ENCODE results near the gene TRAPPC11. TPM values are rescaled to one million over a fixed set of nuclear protein-coding genes. Genes with fewer than 3 reads are reported as not detected.

The TRAPPC11 gene
- total and polyA plus RNA-seq, 2 experiments from 2014 or later, result 15.0 to 42.7 TPM

DNA sequence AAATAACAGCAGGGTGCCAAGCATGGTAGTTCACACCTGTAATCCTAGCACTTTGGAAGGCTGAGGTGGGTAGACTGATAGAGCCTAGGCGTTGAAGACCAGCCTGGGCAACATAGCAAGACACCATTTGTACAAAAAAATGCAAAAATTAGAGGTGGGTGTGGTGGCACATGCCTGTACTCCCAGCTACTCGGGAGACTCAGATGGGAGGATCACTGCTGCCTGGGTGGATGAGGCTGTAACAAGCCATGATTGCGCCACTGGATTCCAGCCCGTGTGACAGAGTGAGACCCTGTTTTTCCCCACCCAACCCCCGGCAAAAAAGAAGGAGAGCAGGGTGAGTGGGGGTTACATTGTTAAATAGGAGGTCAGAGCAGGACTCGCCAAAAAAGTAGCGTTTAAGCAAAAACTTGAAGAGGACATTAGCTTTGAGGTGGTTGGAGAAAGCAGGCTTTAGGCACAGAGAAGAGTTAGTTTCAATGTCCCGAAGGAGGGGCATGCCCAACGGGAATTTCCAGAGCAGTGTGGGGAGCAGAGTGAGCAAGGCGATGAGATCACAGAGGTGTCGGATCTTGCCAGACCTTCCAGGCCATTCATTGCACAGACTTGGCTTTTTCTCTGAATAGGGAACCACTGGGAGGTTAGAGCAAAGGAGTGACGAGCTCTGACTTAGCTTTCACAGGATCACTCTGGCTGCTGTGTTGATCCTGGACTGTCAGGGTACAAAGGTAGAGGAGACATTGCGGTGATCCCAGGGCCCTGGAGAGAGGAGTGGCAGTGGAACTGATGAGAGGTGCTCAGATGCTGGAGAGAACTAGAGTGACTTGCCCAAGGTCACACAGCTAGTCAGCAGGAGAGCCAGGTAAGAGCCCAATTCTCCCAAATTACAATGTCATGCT lies 70.6 kb downstream of the TRAPPC11 start (continued):
- TF ChIP-seq, protein P1, sequence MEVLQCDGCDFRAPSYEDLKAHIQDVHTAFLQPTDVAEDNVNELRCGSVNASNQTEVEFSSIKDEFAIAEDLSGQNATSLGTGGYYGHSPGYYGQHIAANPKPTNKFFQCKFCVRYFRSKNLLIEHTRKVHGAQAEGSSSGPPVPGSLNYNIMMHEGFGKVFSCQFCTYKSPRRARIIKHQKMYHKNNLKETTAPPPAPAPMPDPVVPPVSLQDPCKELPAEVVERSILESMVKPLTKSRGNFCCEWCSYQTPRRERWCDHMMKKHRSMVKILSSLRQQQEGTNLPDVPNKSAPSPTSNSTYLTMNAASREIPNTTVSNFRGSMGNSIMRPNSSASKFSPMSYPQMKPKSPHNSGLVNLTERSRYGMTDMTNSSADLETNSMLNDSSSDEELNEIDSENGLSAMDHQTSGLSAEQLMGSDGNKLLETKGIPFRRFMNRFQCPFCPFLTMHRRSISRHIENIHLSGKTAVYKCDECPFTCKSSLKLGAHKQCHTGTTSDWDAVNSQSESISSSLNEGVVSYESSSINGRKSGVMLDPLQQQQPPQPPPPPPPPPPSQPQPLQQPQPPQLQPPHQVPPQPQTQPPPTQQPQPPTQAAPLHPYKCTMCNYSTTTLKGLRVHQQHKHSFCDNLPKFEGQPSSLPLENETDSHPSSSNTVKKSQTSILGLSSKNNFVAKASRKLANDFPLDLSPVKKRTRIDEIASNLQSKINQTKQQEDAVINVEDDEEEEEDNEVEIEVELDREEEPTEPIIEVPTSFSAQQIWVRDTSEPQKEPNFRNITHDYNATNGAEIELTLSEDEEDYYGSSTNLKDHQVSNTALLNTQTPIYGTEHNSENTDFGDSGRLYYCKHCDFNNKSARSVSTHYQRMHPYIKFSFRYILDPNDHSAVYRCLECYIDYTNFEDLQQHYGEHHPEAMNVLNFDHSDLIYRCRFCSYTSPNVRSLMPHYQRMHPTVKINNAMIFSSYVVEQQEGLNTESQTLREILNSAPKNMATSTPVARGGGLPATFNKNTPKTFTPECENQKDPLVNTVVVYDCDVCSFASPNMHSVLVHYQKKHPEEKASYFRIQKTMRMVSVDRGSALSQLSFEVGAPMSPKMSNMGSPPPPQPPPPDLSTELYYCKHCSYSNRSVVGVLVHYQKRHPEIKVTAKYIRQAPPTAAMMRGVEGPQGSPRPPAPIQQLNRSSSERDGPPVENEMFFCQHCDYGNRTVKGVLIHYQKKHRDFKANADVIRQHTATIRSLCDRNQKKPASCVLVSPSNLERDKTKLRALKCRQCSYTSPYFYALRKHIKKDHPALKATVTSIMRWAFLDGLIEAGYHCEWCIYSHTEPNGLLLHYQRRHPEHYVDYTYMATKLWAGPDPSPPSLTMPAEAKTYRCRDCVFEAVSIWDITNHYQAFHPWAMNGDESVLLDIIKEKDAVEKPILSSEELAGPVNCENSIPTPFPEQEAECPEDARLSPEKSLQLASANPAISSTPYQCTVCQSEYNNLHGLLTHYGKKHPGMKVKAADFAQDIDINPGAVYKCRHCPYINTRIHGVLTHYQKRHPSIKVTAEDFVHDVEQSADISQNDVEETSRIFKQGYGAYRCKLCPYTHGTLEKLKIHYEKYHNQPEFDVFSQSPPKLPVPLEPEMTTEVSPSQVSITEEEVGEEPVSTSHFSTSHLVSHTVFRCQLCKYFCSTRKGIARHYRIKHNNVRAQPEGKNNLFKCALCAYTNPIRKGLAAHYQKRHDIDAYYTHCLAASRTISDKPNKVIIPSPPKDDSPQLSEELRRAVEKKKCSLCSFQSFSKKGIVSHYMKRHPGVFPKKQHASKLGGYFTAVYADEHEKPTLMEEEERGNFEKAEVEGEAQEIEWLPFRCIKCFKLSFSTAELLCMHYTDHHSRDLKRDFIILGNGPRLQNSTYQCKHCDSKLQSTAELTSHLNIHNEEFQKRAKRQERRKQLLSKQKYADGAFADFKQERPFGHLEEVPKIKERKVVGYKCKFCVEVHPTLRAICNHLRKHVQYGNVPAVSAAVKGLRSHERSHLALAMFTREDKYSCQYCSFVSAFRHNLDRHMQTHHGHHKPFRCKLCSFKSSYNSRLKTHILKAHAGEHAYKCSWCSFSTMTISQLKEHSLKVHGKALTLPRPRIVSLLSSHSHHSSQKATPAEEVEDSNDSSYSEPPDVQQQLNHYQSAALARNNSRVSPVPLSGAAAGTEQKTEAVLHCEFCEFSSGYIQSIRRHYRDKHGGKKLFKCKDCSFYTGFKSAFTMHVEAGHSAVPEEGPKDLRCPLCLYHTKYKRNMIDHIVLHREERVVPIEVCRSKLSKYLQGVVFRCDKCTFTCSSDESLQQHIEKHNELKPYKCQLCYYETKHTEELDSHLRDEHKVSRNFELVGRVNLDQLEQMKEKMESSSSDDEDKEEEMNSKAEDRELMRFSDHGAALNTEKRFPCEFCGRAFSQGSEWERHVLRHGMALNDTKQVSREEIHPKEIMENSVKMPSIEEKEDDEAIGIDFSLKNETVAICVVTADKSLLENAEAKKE (CRISPR knock-in tag; IDR thresholded peaks at IDR 0.05), result no peak
- TF ChIP-seq EZH2 (IDR thresholded peaks at IDR 0.05; ENCODE audit: low read depth, unreplicated experiment), result no peak
- no peak for TF ChIP-seq EZH2phosphoT487 (IDR thresholded peaks at IDR 0.05; ENCODE audit: unreplicated experiment)
- TF ChIP-seq ZNF114 (CRISPR knock-in tag; IDR thresholded peaks at IDR 0.05), result no peak
- no peak for TF ChIP-seq JUNB (IDR thresholded peaks at IDR 0.05; ENCODE audit: unreplicated experiment)
- no peak for TF ChIP-seq POLR2AphosphoS5 (IDR thresholded peaks at IDR 0.05; ENCODE audit: low read depth)
- TF ChIP-seq, protein P2, sequence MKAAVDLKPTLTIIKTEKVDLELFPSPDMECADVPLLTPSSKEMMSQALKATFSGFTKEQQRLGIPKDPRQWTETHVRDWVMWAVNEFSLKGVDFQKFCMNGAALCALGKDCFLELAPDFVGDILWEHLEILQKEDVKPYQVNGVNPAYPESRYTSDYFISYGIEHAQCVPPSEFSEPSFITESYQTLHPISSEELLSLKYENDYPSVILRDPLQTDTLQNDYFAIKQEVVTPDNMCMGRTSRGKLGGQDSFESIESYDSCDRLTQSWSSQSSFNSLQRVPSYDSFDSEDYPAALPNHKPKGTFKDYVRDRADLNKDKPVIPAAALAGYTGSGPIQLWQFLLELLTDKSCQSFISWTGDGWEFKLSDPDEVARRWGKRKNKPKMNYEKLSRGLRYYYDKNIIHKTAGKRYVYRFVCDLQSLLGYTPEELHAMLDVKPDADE (IDR thresholded peaks at IDR 0.05), result no peak
- TF ChIP-seq, protein P3, sequence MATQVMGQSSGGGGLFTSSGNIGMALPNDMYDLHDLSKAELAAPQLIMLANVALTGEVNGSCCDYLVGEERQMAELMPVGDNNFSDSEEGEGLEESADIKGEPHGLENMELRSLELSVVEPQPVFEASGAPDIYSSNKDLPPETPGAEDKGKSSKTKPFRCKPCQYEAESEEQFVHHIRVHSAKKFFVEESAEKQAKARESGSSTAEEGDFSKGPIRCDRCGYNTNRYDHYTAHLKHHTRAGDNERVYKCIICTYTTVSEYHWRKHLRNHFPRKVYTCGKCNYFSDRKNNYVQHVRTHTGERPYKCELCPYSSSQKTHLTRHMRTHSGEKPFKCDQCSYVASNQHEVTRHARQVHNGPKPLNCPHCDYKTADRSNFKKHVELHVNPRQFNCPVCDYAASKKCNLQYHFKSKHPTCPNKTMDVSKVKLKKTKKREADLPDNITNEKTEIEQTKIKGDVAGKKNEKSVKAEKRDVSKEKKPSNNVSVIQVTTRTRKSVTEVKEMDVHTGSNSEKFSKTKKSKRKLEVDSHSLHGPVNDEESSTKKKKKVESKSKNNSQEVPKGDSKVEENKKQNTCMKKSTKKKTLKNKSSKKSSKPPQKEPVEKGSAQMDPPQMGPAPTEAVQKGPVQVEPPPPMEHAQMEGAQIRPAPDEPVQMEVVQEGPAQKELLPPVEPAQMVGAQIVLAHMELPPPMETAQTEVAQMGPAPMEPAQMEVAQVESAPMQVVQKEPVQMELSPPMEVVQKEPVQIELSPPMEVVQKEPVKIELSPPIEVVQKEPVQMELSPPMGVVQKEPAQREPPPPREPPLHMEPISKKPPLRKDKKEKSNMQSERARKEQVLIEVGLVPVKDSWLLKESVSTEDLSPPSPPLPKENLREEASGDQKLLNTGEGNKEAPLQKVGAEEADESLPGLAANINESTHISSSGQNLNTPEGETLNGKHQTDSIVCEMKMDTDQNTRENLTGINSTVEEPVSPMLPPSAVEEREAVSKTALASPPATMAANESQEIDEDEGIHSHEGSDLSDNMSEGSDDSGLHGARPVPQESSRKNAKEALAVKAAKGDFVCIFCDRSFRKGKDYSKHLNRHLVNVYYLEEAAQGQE (IDR thresholded peaks at IDR 0.05; ENCODE audit: unreplicated experiment), result no peak
- TF ChIP-seq, protein P4, sequence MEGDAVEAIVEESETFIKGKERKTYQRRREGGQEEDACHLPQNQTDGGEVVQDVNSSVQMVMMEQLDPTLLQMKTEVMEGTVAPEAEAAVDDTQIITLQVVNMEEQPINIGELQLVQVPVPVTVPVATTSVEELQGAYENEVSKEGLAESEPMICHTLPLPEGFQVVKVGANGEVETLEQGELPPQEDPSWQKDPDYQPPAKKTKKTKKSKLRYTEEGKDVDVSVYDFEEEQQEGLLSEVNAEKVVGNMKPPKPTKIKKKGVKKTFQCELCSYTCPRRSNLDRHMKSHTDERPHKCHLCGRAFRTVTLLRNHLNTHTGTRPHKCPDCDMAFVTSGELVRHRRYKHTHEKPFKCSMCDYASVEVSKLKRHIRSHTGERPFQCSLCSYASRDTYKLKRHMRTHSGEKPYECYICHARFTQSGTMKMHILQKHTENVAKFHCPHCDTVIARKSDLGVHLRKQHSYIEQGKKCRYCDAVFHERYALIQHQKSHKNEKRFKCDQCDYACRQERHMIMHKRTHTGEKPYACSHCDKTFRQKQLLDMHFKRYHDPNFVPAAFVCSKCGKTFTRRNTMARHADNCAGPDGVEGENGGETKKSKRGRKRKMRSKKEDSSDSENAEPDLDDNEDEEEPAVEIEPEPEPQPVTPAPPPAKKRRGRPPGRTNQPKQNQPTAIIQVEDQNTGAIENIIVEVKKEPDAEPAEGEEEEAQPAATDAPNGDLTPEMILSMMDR (conservative IDR thresholded peaks at IDR 0.05; ENCODE audit: low read depth in 2 of 2), result no peak
- no peak for TF ChIP-seq STAT1 (IDR thresholded peaks at IDR 0.05; ENCODE audit: unreplicated experiment)
- TF ChIP-seq NANOG (IDR thresholded peaks at IDR 0.05; ENCODE audit: borderline replicate concordance), result no peak
- TF ChIP-seq ZNF331 (CRISPR knock-in tag; IDR thresholded peaks at IDR 0.05; ENCODE audit: low read depth), result no peak

Measured in GM23338 (cell line).